Activated T-cell treated with anti-CD3 and anti-CD28 coated beads for 24 hours (primary cell): ENCODE data around the gene TATDN2.

Experiments used
- DNase-seq: peaks from one replicate; pipeline ENCODE4 v3.0.0-alpha.2; 2020; ENCODE audit warnings: low read depth

TATDN2 gene

DNA sequence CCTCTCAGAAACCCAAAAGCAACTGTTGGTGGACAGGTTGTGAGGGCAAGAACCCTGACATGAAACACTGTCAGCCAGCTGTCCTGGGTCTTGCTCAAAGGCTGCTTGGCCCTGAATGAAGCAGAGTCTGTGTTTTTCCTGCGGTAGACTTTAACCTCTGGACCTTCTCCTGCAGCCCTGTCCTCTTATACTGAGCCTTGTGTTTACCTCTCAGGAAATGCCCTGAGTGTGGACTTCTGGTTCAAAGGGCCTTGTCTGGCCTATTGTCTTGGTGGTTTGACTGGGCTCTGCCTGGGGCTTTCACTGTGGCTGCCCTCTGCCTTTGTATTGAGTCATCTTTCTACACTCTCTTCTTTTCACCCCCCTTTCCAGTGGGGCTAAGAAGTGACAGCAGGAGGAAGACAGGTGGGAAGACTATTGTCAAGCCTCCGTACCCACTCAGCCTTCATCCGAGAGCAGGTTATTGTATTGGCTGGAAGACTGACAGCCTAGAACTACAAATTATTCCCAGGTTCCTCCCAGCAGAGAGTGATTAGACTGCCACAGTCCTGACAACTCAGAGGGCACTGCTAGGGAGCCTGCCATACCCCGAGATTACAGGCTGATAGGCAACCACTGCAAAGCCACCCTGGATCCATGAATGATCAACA lies 69.2 kb downstream of the TATDN2 start:
- no peak for DNase-seq

- no peak for DNase-seq
Measured at GRCh38 chr3:10317961-10318350, 69.7 kb downstream of the TATDN2 start.

DNA sequence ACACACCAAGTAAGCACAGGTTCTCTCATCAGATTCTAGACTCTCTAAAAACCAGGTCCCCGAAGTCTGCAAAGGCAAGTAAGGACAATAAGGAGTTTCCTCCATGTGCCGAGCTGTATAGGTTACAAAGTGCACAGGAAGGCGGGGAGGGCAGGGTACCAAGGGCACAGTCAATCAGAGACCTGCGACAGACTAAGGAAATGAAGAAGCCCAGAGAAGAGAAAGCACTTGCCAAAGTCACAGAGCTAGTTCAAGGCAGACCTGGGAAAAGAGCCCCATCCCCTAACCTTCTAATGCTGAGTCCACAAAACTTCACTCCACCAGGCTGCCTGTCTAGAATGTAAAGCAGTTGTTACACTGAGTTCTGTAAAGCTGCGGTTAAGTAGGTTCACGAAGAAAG lies 71.0 kb downstream of the TATDN2 start:
- DNase-seq, result no peak

- no peak for DNase-seq
Measured at GRCh38 chr3:10319804-10320203, 71.5 kb downstream of the TATDN2 start.

GRCh38 chr3:10320320-10320677 lies 72.0 kb downstream of the TATDN2 start:
- DNase-seq, result no peak

DNA sequence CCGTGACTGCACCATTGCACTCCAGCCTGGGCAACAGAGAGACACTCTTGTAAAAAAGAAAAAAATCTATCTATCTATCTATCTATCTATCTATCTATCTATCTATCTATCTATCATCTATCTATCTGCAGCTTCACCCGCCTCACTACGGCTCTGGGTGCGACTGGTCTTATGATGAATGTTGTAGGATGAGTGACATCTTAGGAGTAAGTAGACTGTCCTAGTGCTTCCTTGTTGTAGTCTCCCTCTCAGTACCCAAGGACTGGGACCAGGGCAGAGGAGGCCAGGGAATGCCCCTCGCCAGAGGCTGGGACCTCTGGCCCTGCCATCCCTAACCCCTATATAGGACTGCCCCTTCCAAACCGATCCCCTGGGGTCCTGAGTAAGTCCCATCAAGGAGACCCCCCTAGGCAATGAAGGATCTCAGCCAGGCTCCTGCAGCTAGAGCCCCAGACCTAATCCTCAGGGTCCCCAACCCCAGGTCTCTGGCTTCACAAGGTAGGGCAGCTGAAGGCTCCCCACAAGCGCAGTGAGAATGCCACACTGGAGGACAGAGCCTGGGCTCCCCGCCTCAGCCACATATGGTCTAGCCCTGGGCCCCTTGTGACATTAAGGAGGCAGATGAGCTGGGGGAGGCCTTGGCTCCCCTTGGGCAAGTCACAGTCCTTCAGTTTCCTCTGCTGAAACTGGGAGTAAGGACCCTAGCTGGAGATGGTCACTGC lies 73.5 kb downstream of the TATDN2 start:
- DNase-seq, result no peak

GRCh38 chr3:10322352-10322710 lies 74.1 kb downstream of the TATDN2 start:
- no peak for DNase-seq

DNA sequence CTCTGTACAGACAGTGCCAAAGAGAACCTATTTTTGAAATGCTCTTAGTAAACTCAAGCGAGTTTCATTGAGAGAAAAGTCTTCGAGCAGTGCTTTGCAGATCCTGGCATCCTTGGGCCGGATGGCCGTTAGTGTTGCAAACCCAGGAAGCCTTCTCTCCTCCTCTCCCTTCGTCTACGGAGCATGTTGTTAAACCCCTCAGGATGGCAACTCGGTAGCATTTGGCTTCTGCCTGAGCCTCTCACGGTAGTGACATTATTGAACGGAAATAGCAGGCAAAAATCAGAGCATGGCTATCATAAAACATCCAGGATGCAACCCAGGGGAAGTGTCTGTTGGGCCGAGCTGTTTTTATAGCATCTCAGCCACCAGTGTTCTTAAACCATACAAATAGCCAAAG lies 79.3 kb downstream of the TATDN2 start:
- no peak for DNase-seq

- no peak for DNase-seq
Measured at GRCh38 chr3:10328460-10329071, 80.3 kb downstream of the TATDN2 start.

- DNase-seq, result no peak
Measured at GRCh38 chr3:10329495-10330015, 81.3 kb downstream of the TATDN2 start.

DNA sequence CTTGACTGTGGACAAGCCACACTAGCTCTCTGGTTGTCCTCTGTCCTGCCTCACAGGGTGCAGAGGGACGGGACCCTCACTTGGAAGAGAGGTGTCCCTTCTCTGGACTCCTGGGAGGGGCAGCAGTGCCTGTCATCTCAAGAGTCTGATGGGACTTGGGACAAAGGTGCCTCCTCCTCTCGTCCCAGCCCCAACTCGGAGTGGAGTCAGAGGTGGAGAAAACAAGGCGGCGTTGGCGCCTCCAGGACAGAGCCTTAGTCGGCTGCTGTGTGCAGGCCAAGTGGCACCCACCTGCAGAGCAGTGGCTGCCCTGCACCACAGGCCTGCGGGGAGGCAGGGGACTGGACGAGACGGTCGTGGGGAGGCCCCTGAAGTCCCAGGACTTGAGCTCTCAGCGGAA lies 82.1 kb downstream of the TATDN2 start:
- DNase-seq, result no peak
